ENCODE results near the gene THOP1.

DNA sequence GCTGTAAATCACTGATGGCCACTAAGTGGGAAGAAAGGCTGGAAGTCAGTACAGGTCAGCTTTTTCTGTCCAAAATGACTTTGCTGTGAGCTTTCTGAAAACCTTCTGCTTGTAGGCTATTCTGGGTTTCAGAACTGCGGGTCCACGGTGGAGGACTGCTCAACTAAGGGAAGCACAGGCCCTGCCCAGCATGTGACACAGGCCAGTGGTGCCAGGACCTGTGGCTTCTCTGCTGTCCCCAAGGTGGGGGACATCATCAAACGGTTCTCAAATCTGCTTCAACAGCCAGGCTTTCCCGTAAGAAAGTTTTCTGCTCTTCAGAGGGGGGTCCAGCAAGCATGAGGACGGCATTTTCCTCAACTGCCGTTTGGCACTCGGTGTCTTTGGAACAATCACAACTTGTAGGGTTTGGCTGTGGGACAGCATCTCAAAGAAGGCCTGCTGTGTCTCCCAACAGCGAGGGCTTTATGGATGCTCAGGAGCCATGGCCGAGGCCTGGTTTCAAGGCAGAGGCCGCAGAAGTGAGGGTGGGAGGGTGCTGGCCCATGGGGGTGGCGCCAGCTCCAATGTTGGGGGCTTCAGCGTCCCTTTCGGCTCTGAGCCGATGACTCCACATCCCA, 6.1 kb upstream of the THOP1 start:
- TF ChIP-seq BACH1 (IDR thresholded peaks at IDR 0.05; ENCODE audit: borderline replicate concordance) = no peak
- no peak for TF ChIP-seq JUNB (IDR thresholded peaks at IDR 0.05)
- TF ChIP-seq LARP7 (IDR thresholded peaks at IDR 0.05) = no peak
- TF ChIP-seq, protein P1, sequence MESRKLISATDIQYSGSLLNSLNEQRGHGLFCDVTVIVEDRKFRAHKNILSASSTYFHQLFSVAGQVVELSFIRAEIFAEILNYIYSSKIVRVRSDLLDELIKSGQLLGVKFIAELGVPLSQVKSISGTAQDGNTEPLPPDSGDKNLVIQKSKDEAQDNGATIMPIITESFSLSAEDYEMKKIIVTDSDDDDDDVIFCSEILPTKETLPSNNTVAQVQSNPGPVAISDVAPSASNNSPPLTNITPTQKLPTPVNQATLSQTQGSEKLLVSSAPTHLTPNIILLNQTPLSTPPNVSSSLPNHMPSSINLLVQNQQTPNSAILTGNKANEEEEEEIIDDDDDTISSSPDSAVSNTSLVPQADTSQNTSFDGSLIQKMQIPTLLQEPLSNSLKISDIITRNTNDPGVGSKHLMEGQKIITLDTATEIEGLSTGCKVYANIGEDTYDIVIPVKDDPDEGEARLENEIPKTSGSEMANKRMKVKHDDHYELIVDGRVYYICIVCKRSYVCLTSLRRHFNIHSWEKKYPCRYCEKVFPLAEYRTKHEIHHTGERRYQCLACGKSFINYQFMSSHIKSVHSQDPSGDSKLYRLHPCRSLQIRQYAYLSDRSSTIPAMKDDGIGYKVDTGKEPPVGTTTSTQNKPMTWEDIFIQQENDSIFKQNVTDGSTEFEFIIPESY (IDR thresholded peaks at IDR 0.05) = no peak
- no peak for TF ChIP-seq TAF1 (IDR thresholded peaks at IDR 0.05; ENCODE audit: borderline replicate concordance, low read depth, low read length)

Data from GM12878 (cell line).